Pancreas (tissue), 10 donors: ENCODE results near the gene ELF3. TPM values are rescaled to one million over a fixed set of nuclear protein-coding genes. Genes with fewer than 3 reads are reported as not detected.

Source experiments
- ATAC-seq, 4 donors: fragments of 200-7000 bp; cut with Tn5 transposase; one replicate each; pipeline versions ENCODE4 v1.8.0 to v1.9.1; 2020; ENCODE audit warnings: mild to moderate bottlenecking in 4 of 4, moderate library complexity in 4 of 4
- DNase-seq, 6 donors: peaks; one replicate each; pipeline ENCODE4 v3.0.0-alpha.2; 2020
- FAIRE-seq: peaks from 2 replicates; lab custom pipeline; 2012; peaks lifted over from hg19 to GRCh38; lab: Jason Lieb, UNC
- H3K27ac ChIP-seq, 4 donors: fragments of 200-600 bp; sonication (generic); 1 replicate in 3 of 4; 2 replicates in 1 of 4; pipeline versions ENCODE4 v1.5.0 to v1.8.0; 2020
- H3K27me3 ChIP-seq, 4 donors: fragments of 200-600 bp; one replicate each; pipeline ENCODE4 v1.8.0; 2021
- H3K36me3 ChIP-seq, 3 donors: fragments of 200-600 bp; sonication (generic) in 1 of 3; one replicate each; pipeline versions ENCODE4 v1.5.0 to v1.8.0; 2020 to 2021
- H3K4me1 ChIP-seq, 3 donors: fragments of 200-600 bp; one replicate each; pipeline ENCODE4 v1.8.0; 2021
- H3K4me3 ChIP-seq, 4 donors: fragments of 200-600 bp; sonication (generic) in 2 of 4; one replicate each; pipeline versions ENCODE4 v1.5.0 to v1.8.0; 2020 to 2021
- H3K9me3 ChIP-seq, 4 donors: fragments of 200-600 bp; one replicate each; pipeline ENCODE4 v1.8.0; 2021
- CTCF ChIP-seq, 4 donors: fragments of 200-600 bp; sonication (generic) in 3 of 4; IDR thresholded peaks; one replicate each; pipeline versions ENCODE4 v1.5.0 to v1.8.0; 2021; ENCODE audit warnings: antibody characterized with exemption in 4 of 4
- WGBS, 2 donors: extraction: QIAGEN DNeasy Blood & Tissue Kit; methylation state at CpG; one replicate each; pipeline ENCODE4 v1.1.7; 2013; 5-methylcytosine and 5-hydroxymethylcytosine counted together
- intact Hi-C, 3 donors: fragments of 100-400 bp; cut with DNase I; formaldehyde crosslinking; loops; one replicate each; pipeline versions ENCODE4 v1.11.1 to v1.14.2; 2022
- polyA plus RNA-seq, 2 donors: library from polyadenylated mRNA; stranded (reverse); fragments of 200-250 nt; gene quantifications; one replicate each; pipeline ENCODE4 v1.2.3, GENCODE V29; 2013
- total RNA-seq, 6 donors: library from RNA; stranded (reverse); fragmentation: NEBNext Ultra II Directional in 4 of 6; extraction: Animal tissue kit (Norgen Biotek cat#: 25700) in 4 of 6; gene quantifications; one replicate each; pipeline versions ENCODE4 v1.2.1 to v1.2.4, GENCODE V29; 2021 to 2023
- donor health status: healthy with polysubstance abuse.
- donor health status: DM: no; HTN: no; CAD: no; lungs with moderate emphysema.
- donor health status: DM: no; HTN: no; CAD: no.
- donor health status: control.
- donor health status: control.
- donor health status: Bipolar disorder and iron deficiency.
- donor health status: DM: yes; HTN: yes; CAD: no.
- donor health status: DM: no; HTN: no; CAD: no.
- donor health status: DM: no; HTN: no; CAD: no.
- donor health status: DM: yes; HTN: yes; CAD: no.

The ELF3 gene
- total and polyA plus RNA-seq, 8 donors, result 99.3 to 447 (median 211) TPM

GRCh38 chr1:202037706-202038296 is 27.4 kb downstream of the ELF3 start:
- intact Hi-C loops, result no loop called here
- Histone ChIP-seq H3K4me1 (peaks cover 23 to 41% (median 38%) of the 10 kb centered on the region in 3 donors), H3K36me3 (no peaks in the 10 kb centered on the region), H3K4me3 (no peak overlapping the region), H3K27me3 (no peaks in the 10 kb centered on the region), H3K9me3 (no peaks in the 10 kb centered on the region), H3K27ac (peak overlapping the region in 3 of 4 donors; percentile 8 to 93 (median 92))
- no peak for FAIRE-seq
- WGBS, 2 donors, result 32 to 44% methylated on average over 4 of the region's 4 CpGs
- TF ChIP-seq CTCF (IDR thresholded peaks at IDR 0.05), result no peak
- ATAC-seq, result peak; percentile 48 to 69 (median 58)
- peak; percentile 63 to 89 (median 80) for DNase-seq

GRCh38 chr1:202038688-202039346 is 28.4 kb downstream of the ELF3 start:
- no peaks in the 10 kb centered on the region for H3K9me3 ChIP-seq
- no peak for TF ChIP-seq CTCF (IDR thresholded peaks at IDR 0.05)
- H3K4me3 ChIP-seq, result no peak overlapping the region
- H3K4me1 ChIP-seq, result peaks cover 23 to 46% (median 36%) of the 10 kb centered on the region in 3 donors
- no peaks in the 10 kb centered on the region for H3K36me3 ChIP-seq
- 91 to 97% methylated on average over 2 of the region's 2 CpGs for WGBS, 2 donors
- H3K27me3 ChIP-seq, result no peaks in the 10 kb centered on the region
- ATAC-seq, result no peak
- intact Hi-C loops, result no loop called here
- FAIRE-seq, result no peak
- H3K27ac ChIP-seq, result peak overlapping the region in 3 of 4 donors; percentile 8 to 93 (median 92)
- DNase-seq, result peak in 1 of 6 donors; percentile 2

- H3K36me3 ChIP-seq, result no peaks in the 10 kb centered on the region
- H3K9me3 ChIP-seq, result no peaks in the 10 kb centered on the region
- H3K27me3 ChIP-seq, result no peaks in the 10 kb centered on the region
- H3K4me1 ChIP-seq, result peaks cover 33 to 62% (median 47%) of the 10 kb centered on the region in 3 donors
- FAIRE-seq (no peak), ATAC-seq (peak; percentile 7 to 12 (median 9)), DNase-seq (no peak)
- no peak overlapping the region for H3K4me3 ChIP-seq
- no peak for TF ChIP-seq CTCF (IDR thresholded peaks at IDR 0.05)
- H3K27ac ChIP-seq, result peak overlapping the region; percentile 65 to 91 (median 78)
- intact Hi-C loops, result loop anchor here in 1 of 3 donors (5.0 kb wide), 1 partner anchor 62 kb away; no protein-coding TSS in a partner anchor
- 99 to 100% methylated on average over 2 of the region's 2 CpGs for WGBS, 2 donors
Observed at GRCh38 chr1:202045705-202046104, 35.3 kb downstream of the ELF3 start.

- intact Hi-C loops, result loop anchor here in 1 of 3 donors (5.0 kb wide), 1 partner anchor 61 kb away; no protein-coding TSS in a partner anchor
- no peak overlapping the region for H3K4me3 ChIP-seq
- peak; percentile 92 to 98 (median 94) for DNase-seq
- 11 to 12% methylated on average over 3 of the region's 3 CpGs for WGBS, 2 donors
- H3K36me3 ChIP-seq, result no peaks in the 10 kb centered on the region
- no peak for FAIRE-seq
- H3K27ac ChIP-seq, result peak overlapping the region; percentile 65 to 91 (median 78)
- no peak for TF ChIP-seq CTCF (IDR thresholded peaks at IDR 0.05)
- H3K9me3 ChIP-seq, result no peaks in the 10 kb centered on the region
- peaks cover 33 to 62% (median 47%) of the 10 kb centered on the region in 3 donors for H3K4me1 ChIP-seq
- peak; percentile 86 to 94 (median 90) for ATAC-seq
- H3K27me3 ChIP-seq, result no peaks in the 10 kb centered on the region
Observed at GRCh38 chr1:202046227-202046626, 35.8 kb downstream of the ELF3 start.
